Central memory CD4-positive, alpha-beta T cell (primary cell): ENCODE measurements around the gene SGPL1.

Experiments used
- DNase-seq: peaks from one replicate; pipeline ENCODE4 v3.0.0; 2022

Gene SGPL1

DNA sequence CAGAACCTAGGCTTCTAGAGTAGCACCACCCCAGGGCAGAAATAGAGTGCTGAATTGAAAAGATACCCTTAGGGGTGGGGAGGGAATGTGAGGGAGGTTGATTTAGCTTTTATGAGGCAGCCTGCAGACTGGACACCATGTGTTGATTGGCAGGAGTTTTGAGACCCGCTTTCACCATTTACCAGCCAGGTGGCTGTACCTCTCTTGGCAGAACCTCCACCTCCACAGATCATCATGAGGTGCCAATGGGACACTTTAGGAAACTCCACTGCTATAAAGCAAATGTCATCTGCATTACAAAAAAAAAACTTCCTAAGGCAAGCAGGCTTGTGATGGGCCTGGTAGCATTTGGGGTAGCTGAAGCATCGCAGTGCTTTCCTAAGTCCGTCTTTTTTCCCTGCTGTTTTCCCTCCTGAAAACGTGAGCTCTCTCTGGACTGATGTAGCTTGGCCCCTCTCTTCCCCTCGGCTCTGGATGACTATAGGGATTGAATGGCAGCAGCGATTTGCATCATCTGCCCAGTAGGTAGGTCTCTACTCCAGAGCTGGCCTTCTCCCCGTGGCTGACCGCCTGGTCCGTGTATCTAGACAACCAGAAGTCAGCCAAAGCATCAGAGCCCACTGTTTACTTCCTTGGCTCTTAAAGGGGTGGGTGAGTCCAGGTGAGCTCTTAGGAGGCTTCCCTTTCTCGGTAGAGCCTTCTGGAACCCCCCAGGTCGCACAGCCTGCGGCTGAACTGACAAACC lies 71.3 kb downstream of the SGPL1 start:
- no peak for DNase-seq

DNA sequence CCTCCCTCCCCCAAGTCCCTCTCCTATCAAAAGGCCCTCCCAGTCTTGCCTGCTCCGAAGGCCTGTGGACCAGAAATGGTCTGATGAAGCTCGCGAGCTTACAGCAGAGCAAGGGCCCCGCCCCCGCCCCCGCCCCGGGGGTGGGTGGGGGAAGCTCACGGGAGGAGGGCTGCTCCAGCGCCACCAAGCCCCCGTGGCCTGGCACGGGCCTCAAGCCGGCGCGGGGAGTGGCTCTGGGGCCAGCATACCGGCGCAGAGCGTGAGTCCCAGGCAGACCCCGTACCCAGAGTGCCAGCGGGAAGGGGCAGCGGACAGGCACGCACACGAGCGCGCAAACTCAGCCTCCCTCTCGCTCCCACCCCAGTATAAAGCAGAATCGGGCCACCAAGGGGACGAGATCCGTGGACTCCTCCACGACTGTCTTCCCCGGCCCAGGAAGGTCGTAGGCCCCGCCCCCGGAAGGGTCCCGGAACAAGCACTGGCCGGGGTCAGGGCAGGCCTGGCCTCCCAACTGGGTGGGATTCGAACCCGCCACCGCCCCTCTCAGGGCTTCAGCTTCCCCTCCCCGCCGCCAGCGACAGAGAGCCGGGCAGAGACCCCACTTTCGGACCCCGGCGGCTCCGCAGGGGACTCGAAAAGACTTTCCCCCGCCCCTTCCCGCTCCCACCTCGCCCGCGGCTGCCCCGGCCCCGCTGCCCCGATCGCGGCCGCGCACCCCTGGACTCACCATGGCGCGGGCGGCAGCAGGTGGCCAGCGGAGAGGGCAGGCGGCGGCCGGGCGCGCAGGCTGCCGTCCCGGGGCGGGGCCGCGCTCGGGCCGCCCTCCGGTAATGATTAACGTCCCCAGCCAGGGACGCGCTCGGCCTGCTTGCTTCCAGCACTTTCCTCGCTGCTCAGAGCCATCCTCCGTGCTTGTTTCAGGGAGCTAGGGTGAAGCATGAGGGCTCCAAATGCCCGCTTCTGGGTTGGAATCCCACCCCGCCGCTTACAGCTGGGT lies 72.4 kb downstream of the SGPL1 start, which contains the start of gene PCBD1:
PCBD1 (minus strand) TSS at position 762 of the 997 bp plus-strand sequence; CDS start at position 730, 32 bp downstream.
- DNase-seq = peak; percentile 57

DNA sequence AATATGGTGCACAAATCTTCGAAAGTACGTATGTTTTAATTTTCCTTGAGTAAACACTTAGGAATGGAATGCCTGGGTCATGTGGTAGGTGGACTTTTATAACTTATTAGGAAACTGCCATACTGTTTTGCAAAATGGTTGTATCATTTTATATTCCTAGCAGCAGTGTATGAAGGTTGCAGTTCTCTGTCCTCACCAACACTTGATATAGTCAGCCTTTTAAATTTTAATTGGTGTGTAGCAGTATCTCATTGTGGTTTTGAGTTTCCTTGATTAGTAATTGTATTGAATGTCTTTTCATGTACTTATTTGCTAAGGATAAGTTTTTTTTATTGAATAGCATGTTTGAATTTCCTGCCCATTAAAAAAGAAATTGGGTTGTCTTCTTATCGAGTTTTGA lies 73.5 kb downstream of the SGPL1 start:
- DNase-seq = no peak

DNA sequence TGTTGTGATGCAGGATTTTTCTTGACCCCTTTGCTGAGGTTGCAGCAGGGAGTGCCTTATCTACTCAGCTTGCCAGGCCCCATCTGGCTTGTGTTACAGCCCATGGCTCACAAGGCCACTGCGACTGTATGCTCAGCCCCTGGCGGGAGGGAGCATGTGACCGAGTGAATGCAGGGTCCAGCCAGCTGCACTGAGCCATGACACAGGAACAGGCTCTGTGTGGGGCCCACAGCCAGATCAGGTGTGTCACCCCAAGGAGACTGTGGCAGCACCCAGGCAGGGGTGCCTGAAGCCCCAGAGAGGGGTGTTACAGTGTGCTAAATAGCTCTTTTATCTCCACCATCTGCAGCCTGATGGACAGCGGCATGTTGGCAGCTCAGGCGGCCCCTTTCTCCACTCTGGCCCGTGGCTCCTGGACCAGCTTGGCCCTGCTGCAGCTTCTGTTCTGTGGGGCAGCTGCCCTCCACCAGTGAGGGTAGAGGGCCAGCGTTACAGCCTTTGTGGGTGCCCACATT lies 75.2 kb downstream of the SGPL1 start:
- no peak for DNase-seq

DNA sequence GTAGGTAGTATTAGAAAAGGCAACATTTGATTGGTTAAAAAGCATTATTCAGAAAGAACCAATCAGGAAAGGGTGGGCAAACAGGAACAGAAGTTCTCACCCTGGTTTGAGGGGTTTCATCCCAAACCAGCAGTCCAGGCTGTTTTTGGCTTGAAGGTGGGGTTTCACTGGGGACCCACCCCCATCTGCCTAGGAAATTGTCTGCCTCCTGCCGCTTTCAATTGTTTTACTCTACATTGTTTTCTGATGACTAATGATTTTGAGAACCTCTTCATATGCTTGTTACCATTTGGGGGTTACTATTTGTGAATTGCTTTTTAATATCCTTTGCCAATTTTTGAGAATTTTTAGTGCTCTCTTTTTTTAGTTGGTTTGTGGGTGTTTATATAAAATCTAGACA lies 75.9 kb downstream of the SGPL1 start:
- DNase-seq = no peak

DNA sequence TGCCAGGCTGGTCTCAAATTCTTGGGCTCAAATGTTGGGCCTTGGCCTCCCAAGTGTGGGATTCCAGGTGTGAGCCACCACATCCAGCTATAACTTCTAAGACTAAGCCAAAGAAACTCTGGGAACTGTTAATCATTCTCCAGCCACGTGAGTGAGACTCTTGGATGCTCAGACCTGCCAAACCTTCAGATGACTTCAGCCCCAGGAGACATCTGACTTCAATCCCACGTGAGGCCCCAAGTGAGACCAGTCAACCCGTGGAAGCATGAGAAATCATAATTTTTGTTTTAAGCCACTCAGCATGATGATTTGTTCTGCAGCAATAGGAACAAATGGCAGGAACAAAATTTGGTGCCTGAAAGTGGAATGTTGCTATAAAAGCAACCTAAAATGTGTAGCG lies 76.9 kb downstream of the SGPL1 start:
- no peak for DNase-seq

DNA sequence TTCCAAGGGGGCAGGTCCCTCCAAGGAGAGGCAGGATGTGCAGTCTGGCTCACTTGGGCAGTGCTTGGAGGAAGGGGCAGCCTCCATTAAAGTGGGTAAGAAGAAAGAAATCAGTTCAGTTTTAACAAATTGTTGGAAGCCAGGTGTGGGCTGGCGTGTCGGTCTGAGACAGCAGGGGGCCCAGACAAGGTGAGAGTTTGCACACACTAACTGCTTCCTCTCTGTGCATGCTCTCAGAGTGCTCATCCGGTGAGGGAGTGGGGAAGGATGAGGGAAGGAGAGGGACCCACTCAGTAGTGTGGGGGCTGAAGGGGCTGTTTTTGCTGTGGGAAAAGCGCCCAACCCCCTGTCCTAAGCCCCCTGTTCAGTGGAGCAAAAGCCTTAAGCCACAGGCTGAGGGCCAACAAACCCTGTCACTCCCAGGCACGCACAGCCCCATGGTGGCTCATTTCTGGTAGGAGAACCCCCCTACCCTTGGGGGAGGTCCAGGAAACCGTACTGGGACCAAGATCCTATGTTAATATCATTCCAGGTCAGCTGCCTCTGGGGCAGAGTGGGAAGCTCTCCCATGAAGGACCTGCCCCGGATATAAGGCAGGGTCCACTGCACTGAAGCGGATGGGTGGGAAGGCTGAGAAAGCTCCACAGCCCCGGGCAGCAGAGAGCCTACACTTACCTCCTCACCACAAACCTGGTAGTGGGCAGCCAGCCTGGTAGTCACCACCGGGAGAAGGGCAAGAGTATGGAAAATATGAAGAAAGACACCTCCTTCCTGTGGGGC lies 77.7 kb downstream of the SGPL1 start:
- no peak for DNase-seq

DNA sequence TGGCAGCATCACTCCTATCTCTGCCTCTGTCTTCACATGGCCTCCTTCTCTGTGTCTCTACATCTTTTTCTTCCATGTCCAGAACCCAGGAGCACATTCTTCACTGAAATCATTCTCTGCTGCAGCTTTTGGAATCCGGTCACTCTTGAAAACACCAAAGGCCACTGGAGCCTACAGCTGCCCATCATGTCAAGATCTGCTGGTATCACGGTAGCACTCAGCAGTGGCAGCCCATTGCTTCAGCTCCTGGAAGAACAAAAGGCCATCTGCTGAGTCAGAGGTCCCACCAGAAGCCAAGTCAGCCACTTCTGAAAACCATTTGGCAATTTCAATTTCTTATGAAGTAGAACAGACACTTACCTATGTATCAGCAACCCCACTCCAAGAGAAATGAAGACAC lies 78.7 kb downstream of the SGPL1 start:
- no peak for DNase-seq

DNA sequence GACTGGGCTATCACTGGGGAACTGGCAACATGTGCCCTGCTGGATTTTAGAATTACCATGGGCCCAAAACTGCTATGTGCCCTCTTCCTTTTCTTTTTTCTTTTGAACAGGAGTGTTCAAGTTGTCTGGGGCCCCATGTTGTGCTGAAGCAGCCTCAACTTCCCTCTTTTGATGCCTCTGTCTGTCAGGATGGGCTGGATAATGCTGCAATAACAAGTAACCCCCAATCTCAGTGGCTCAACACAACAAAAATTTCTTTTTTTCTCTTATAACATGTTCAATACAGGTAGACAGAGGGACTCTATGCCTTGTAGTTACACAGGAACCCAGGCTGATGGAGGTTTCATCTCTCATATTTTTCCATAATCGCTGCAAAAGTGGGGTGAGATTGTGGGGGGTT lies 80.8 kb downstream of the SGPL1 start:
- DNase-seq = no peak

DNA sequence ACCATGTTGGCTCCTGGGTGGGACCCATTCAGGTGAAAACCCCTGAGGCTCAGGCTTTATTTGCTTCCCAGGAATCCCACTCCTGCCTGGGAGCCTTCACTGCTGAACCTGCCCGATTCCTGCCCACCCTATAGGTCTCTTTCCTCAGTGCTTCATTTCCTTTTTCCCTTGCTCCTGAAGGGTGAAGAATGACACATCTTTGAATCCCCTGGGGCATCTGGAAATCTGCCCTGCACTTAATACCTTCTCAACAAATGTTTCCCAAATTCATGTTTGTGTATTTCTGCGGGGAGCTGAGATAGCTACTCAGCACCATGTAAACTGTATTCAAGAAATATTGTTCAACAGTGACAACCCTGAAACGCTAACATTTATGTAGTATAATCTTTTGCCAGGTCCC lies 82.9 kb downstream of the SGPL1 start:
- DNase-seq = no peak

DNA sequence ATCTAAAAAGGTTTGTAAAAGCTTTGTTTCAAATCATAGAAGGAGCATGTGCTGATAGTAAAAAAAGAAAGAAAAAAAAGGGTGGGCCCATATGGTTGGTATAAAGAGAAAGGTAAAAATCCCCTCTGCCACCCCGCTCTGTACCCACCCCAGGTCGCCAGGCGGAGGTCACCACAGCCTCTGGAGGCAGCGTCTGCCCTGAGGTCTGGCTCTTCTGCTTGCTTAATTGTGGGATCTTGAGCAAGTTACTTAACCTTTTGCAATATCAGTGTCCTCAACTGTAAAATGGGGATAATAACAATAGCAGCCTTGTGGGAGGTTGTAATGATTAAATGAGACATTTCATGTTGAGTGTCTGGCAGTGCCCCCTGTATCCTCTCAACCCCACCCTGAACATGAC lies 83.3 kb downstream of the SGPL1 start:
- no peak for DNase-seq

DNA sequence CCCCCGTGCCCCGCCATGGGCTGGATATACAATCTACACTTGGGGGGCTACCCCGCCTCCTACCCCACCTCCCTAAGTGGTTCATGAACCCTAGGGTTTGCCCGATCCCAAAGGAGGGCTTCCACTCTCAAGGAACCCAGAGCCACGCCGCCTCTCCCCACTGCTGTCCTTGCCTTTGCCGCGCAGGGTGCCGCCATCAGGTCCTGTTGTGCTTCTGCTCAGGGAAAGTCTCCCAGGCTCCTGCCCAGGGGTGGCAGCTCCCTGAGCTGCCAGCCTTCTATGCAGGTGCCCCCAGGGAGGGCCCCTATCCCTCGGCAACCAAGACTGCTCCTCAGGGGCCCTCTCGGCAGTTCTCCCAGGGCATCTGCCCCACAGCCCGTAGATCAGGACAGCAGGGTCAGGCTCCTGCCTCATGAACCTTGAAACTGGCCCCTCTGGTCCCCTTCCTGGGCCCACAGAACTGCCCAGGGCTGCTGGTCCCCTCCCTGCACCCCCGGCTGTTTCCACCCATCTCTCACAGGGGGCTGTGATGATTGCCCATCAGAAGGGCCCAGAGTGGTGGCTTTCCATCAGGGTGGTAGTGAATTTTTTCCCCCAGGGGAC lies 85.6 kb downstream of the SGPL1 start:
- DNase-seq = no peak

DNA sequence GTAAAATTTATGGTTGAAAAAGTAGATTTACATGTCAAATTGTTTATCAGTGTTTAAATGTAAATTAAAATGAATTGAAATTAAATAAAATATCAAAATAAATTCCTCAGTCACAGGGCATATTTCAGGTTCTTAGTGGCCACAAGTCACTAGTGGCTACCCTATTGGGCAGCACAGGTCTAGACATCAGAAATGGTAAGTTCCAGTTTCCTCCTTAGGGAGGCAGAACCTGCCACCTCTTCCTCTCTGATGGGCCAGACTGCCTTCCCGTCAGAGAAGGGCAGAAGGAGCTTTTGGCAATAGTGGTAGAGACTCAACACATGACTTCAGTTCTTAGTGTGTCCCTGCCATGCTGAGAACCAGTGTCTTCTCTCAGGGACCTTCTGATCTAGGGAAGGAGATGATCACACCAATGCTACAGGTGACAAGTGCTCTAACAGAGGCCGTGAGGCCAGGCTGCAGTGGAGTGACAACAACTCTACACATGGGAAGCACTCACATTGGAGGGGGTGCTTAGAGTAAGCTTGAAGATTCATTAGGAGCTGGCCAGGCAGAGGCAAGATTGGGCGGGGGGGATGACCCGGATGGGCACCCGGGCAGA lies 87.0 kb downstream of the SGPL1 start:
- DNase-seq = no peak

DNA sequence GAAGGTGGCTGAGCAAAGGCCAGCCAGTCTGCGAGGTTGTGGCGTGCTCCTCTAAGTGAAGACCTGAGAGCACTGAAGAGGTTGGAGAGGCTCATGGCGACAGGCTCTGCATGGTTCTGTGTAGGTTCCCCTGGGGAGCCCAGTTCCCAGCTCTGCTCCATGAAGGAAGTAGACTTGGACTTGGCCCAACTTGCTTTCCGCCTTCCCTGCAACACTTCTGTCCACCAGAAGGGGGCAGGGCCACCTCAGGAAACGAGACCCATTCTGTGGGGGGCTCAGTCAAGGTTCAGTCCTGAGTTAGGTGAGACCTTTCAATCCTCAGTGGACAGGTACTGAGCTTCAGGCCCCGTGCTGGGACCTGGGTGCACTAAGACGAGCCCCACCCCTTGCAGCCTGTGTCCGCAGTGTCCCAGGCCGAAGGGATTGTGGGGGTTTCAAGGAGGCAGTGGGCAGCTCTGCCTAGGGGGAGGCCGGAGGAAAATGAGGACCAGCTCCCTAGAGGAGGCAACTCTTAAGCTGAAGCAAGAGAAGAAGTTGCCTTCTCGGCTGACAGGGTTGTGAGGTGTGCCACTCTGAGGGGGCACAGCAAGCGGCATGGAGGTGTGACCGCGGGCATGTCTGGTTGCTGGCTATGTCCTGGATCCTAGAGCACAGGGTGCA lies 87.6 kb downstream of the SGPL1 start:
- DNase-seq = no peak

DNA sequence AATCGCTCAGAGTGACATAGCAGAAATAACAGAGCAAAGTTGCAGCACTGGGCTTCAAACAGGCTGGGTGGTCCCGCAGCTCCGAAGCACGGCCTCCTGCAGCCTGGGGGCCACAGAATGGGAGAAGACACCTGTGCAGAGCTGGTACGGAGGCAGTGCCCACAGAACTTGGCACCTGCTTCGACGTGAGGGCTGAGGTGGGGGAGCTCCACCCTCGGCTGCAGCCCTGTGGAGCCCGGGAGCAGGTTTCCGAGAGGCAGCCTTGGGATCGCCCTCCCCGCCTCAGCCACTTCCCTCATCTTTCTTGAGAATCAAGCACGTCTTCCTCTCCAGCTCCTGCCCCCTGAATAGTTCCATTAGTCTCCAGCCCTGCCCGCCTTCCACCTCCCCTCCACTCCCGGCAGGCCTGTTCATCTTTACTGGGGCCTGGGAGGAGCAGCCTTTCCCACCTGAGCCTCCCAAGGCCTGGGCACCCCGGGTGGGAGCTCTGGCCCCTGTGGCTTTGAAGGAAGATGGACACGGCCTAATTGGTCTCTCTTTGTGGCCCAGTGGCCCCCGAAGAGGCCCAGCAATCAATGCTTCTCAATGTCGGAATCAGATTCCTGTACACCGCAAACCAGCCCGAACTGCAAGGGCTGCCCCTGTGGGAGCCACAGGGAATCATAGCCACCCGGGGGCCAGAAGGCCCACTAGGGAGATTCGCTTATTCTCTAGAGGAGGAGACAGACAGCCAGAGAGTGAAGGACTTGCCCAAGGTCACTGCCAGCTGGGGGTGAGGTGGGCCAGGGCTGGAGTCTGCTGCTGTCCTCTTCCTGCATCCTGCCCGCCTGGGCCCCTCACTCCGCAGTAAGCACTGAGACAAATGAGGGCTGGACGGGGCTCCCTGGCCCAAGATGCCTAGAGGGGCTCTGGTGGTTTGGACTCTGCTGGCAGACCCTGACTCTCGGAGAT lies 89.6 kb downstream of the SGPL1 start:
- DNase-seq = no peak

DNA sequence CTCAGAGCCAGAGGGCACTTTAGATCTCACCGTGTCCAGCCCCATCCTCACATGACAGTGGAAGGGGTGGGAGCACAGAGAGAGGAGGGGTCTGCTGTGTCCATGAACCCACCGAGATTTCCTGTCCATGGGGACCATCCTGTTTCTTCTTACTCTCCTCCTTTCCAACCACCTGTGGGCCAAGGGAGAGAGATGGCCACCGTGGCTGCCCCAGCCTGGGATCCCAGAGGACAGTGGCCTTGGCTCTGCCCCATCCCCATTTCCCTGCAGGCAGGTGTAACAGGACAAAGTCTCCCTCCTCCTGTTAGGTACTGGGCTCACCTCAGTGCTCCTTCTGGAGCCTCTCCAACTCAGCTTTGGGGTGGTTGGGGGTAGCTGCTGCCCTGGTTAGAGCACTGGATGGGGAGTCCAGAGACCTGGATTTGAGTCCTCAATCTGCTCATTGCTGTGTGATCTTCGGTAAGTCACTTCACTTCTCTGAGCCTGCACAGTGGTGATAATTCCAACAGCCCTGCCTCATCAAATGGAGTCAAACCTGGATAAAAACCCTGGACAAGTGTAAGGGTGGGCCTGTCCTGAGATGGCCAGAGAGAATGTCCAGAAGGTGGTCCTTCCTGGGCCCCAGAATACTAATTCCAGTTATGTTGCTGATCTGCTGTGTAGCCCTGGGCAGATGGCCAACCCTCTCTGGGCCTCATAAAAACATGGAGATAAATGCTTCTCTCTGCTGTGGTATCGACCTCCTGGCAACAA lies 90.5 kb downstream of the SGPL1 start:
- no peak for DNase-seq

DNA sequence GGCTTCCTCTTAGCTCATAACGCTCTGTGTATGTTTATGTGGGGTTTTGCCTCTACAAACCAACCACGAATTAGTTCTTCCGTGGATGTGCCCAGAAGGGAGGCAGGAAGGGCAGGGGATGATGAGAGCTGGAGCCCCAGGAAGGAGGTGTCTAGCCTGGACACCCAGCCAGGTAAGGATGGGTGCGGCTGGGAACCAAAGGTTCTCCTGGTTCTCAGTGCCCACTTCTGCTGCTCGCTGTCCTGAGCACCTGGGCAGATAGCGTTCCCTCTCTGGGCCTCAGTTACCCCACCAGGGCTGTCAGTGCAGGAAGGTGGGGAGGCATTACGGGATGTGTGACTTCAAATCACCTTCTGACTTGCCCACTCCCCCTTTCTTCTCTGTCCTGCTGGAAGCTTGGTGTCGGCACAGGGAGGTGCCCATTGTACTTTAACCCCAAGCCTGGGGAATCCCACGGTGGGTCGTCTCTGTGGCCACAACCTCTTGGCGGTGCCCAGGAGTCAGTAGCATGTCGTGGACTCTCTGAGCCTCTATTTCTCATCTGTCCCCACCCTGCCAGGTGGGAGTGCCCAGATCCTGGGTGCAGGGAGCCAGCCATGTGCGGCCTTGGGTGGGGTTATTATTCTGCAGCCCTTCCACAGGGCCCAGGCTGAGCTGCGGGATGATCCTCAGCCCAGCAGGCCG lies 91.3 kb downstream of the SGPL1 start:
- no peak for DNase-seq

DNA sequence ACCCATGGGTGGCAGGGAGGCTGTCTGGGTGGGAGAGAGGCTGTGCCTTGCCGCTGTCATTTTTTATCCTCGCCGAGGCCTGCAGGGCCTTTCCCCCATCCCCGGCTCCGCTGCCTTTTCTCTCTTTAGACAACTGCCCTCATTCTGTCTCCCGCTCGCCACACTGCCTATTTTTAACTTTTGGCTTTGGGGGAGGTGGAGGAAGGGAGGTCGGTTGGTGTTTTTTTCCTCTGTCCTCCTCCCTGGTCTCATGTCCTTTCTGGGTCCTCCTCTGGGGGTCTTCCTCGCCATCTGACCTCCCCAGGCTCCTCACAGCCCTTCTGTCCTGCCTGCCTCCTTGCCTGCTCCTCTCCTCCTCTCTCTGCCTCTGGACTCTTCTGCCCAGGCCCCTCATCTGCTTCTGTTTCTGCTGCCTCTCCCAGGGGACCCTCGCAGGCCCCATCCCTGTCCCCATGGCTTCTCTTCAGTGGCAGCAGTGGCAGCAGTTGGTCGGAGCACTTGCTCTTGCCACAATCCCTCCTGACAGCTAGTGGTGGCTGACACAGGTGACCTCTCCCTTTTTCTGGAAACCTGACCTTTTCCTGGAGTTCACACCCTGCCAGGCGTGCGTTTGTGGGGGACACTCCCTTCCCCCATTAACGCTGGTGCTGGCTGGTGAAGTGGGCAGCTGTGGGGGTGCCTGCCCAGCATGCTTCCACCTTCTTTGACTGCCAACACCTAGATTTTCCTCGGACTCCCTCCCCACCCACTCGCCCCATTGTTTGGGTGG lies 92.1 kb downstream of the SGPL1 start:
- DNase-seq = no peak
